EL (cell line): ENCODE data around the gene CCDC150.
A peak's percentile ranks its signal among the peaks of the same experiment; 100 is the strongest.
"Not testable (repeated sequence)": the region's sequence is repeated elsewhere in the genome, so short reads cannot be mapped to it uniquely, and the experiment has no call there.

Experiments
- DNase-seq: peaks from one replicate; pipeline ENCODE4 v3.0.0-alpha.2; 2016

The CCDC150 gene

DNA sequence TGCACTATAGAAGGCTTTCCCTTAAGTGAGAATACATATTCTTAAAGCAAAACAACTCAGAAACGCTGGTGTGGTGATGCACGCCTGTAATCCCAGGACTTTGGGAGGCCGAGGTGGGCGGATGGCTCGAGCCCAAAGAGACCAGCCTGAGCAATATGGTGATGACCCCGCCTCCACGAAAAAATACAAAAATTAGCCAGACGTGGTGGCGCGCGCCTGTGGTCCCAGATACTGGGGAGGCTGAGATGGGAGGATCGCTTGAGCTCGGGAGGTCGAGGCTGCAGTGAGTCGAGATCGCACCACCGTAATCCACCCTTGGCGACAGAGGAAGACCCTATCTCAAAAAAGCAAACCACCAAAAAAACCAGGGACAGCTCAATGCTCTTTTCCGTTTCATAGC is 750 bp upstream of the CCDC150 start:
- DNase-seq: no peak

DNA sequence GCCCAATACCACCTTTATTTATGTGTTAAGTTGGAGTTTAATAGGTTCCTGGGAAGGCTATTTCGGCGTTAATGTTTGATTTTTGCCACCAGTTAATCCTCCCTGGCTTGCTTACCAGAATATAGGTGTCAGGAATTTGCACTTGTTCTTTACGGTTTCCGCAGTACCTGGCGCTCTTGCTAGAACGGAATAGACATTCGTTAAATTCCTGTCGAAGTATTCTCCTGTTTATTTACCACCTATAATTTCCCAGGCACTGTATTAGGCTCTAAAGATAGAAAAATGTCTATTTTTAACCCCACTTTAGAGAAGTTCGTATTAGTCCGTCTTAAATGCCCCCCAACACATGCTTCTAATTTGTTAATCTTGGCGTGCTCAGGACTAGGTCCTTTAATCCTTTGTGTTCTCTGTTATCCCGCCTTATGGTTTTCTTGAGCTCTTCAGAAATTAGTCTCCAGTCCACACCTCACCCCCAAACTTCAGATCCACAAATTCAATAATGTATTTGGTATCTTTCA is 575 bp downstream of the CCDC150 start:
- peak; percentile 4 for DNase-seq

DNA sequence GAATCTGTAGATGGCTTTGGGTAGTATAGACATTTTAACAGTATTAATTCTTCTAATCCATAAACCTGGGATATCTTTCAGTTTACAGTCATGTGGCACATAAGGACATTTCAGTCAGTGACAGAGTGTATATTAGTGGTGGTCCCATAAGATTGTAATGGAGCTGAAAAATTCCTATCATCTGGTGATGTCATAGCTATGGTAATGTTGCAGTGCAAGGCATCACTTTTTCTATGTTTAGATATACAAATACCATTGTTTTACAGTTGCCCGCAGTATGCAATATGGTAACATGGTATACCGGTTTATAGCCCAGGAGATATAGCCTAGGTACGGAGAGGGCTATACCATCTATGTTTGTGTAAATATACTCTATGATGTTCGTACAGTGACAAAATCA is 9.7 kb downstream of the CCDC150 start:
- DNase-seq: no peak

DNA sequence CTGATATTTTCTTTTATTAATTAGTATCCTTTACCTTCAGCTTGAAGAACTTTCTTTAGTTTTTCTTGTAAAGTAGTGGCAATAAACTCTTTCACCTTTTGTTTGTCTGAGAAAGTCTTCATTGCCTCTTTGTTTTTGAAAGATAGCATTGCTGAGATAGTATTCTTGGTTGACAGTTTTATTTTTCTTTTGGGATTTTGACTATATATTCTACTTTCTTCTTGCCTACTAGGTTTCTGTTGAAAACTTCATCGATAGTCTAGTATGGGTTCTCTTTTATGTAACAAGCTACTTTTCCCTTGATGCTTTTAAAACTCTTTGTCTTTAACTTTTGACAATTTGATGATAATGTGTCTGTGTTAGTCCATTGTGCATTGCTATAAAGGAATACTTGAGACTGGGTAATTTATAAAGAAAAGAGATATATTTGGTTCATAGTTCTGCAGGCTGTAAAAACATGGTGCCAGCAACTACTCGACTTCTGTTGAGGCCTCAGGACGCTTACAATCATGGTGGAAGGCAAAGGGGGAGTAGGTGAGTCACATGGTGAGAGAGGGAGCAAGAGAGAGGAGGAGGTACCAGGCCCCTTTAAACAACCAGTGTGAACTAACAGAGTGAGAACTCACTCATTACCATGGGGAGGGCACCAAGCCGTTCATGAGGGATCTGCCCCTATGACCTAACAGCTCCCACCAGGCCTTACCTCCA is 12.0 kb downstream of the CCDC150 start:
- DNase-seq: no peak

DNA sequence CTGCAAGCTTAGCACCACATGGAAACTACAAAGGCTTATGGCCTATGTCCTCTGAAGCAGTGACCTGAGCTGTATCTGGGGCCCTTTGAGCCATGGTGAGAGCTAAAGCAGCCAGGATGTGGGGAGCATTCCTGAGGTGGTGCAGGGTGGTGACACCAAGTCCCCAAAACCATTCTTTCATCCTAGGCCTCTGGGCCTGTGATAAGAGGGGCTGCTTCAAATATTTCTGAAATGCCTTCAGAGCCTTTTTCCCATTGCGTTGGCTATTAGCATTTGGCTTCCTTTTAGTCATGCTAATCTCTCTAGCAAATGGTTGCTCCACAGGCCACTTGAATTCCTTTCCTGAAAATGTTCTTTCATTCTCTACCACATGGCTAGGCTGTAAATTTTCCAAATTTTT is 13.4 kb downstream of the CCDC150 start:
- no peak for DNase-seq

DNA sequence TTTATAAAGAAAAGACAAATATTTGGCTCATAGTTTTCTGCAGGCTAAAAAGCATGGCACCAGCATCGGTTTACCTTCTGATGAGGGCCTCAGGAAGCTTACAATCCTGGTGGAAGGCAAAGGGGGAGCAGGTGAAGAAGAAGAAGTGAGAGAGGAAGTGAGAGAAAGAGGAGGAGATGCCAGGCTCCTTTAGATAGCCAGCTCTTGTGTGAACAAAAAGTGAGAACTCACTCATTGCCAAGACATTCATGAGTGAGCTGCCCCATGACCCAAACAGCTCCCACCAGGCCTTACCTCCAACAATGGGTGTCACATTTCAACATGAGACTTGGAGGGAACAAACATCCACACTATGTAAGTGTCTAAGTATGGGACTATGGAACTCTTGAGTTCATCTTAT is 14.3 kb downstream of the CCDC150 start:
- DNase-seq: no peak

DNA sequence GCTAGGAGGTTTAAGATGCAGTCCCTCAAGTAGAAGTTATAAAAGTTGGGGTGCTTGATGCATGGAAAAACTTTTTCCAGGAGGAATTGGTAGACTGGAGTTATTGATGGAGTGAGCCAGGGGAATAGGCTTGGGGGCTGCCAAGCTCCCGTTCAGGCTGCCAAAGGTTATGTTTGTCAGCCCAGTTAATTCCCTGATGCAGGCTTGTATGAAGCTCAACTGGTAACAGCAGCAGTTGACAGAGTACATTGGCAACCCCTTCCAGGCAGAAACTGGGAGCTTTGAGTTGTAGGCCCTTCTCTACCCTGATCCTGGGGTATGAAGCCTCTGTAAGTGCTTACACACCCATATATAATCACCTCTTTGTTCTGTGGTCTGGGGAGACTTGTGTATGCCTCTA is 16.2 kb downstream of the CCDC150 start:
- no peak for DNase-seq

DNA sequence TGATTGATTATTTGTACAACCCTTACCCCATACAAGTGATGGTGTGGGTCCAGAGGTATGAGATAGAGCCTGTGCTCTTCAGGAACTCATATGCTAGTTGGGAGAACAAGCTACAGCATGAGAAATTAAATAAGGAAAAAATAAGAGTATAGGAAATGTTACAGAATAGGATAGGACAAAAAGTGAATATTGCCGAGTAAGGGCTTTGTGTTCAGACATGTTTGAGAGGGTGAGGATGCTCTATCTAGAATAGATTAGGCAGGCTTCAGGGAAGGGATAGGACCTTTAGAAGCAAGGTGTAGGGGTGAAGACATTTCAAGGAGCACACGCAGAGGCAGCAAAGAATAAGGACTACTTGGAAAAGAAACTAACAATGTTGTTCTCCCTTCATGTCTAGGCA is 17.8 kb downstream of the CCDC150 start:
- DNase-seq: no peak

DNA sequence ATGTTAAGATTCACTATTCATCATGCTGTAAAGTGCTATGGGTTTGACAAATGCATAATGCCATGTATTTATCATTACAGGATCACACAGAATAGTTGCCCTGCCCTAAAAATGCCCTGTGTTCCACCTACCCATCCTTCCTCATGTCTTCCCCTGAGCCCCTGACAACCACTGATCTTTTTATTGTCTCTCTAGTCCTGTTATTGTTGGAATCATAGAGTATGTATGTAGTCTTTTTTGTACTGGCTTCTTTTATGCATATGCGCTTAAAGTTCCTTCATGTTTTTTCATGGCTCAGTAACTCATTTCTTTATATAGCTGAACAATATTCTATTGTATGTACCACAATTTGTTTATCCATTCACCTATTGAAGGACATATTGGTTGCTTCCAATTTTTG is 20.3 kb downstream of the CCDC150 start:
- no peak for DNase-seq

DNA sequence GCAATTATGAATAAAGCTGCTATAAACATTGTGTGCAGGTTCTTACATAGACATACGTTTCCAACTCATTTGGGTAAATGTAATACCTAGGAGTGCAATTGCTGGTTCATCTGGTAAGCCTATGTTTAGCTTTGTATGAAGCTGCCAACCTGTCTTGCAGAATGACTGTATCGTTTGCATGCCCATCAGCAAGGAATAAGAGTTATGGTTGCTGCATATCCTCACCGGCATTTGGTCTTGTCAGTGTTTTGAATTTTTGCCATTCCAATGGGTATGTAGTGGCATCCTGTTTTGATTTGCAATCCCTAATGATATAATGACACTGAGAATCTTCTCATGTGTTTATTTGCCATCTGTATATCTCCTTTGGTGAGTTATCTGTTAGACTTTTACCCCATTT is 20.7 kb downstream of the CCDC150 start:
- peak; percentile 88 for DNase-seq

DNA sequence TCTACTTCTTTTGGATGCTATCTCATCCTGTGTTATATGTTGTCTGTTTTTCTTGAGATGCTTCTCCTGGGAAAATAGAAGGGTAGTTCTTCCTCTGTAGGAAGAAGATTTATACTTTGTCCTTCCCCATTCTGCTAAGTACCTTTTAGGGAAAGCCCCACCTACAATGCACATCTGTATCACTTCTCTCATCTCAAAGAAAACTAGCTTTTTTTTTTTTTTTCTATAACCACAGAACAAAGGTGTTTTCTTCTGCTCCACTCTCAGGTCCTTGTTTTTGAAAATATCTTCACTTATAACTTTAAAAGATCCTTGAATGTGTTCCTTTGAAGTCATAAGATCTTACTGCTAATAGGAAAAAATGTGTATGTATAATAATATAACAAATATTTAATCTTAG is 30.8 kb downstream of the CCDC150 start:
- DNase-seq: no peak

DNA sequence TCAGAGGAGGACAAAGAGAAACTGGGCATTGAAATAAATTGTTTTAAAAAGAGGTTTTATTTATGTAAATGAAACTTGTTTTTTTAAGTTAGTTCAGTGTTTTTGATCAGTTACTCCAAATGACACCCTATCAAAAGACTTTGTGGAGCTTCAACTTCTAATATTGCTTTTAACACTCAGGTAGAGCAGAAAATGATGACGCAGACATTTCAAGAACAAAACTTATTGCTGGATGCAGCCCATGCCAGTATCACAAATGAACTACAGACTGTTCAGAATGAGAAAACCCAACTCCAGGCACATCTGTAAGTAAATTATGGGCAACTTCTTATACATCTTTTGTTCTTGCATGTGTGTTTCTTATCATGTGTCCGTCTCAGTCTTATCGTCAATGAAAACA is 36.4 kb downstream of the CCDC150 start:
- no peak for DNase-seq

DNA sequence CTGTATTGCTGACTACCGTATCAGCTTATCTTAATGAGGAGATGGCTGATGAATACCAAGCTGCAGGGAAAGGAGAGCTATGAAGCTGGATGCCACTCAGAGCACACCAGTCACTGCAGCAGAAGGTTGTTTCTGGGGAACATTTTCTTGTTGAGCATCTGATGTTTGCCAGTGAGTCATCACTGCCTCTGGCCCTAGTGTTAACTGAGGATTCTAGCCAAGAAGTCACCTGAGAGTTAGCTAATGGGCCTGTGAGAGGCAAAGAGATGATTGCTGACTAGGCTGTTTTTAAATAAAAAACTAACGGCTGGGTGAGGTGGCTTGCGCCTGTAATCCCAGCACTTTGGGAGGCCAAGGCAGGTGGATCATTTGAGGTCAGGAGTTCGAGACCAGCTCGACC is 37.9 kb downstream of the CCDC150 start:
- peak; percentile 45 for DNase-seq

DNA sequence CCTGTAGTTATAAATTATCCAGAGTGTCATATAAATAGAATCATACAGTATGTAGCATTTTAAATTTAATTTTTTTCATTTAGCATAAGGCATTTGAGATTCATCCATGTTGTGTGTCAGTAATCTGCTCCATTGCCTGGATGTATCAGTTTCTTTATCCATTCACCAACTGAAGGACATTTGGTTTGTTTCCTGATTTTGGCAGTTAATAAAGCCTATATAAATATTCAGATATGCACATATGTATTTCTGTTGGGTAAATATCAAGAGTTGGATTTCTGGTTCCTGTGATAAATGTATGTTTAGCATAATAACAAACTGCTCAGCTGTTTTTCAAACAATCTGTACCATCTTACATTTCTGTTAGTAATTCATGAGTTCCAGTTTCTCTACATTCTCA is 39.9 kb downstream of the CCDC150 start:
- no peak for DNase-seq

DNA sequence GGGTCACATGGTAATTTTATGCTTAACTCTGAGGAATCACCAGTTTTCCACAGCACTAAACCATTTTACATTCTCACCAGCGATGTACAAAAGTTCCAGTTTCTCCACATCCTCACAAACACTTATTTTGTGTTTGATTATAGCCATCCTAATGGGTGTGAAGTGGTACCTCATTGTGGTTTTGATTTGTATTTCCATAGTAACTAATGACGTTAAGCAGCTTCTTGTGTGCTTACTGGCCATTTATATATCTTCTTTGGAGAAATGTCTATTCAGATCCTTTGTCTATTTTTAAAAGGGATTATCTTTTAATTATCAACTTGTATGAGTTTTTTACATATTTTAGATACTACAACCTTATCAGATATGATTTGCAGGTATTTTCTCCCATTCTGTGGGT is 42.0 kb downstream of the CCDC150 start:
- no peak for DNase-seq

DNA sequence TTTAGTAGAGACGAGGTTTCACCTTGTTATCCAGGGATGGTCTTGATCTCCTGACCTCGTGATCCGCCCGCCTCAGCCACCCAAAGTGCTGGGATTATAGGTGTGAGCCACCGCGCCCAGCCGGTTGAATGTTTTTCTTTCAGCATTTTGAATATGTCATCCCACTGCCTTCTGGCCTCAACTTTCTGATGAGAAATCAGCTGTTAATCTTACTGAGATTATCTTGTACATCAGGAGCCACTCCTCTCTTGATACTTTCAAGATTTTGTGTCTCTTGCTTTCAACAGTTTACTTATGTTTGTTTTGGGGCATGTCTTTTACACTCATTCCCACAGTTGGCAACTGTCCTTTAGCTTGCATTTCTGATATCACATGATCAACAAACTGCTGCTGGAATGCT is 46.3 kb downstream of the CCDC150 start:
- no peak for DNase-seq

DNA sequence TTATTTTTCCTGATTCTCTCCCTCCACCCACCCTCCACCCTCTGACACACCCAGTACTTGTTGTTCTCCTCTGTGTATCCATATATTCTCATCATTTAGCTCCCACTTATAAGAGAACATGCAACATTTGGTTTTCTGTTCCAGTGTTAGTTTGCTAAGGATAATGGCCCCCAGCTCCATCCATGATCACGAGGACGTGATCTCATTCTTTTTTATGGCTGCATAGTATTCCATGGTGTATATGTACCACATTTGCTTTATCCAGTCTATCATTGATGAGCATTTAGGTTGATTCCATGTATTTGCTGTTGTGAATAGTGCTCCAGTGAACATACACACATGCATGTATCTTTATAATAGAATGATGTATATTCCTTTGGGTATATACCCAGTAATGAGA is 47.2 kb downstream of the CCDC150 start:
- DNase-seq: not testable (repeated sequence)

DNA sequence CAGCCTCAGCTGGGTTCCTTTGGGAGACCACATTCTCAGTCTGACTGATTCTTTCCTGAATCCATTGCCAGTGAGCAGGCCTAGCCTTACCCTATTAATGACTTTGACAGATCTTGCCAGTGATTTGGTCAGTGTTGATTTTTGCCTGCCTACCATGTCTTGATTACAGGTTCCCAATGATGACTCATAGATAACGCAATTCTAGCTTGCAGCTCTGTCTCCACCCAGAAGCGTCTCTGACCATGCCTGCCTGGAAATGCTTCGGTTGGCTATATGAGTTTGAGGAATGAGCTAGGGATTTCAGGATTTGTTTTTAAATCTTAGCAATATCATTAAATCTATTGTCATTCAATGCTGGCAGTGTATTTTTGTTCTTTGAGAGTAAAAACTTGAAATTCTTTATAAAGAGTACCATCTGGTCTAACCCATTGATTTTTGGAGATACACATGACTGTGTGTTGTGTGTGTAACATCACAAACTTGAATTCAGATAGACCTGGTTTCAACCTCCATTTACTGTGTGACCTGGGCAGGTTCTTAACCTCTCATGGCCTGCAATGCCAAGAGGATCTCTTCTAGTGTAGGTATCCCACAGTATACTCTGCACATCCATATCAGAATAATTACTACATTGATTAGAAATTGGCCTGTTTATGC is 57.0 kb downstream of the CCDC150 start:
- peak; percentile 67 for DNase-seq

DNA sequence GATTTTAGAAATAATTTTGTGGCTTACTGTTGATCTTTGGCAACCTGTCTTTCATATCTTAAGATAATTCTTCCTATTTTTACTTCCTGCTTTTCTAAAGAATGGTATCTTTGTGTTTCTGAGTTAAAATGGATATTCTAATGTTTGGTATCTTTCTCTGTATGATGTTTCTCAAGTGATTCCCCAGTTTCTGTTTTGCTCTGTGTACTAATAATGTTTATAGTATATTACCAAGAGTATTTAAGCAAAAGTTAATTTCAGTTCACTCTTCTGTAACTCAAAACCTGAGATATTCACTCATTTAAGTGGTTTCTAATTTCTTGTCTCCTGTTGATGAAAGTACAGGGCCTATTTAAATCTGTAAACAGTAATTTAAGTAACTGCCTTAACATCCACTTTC is 58.3 kb downstream of the CCDC150 start:
- DNase-seq: no peak

DNA sequence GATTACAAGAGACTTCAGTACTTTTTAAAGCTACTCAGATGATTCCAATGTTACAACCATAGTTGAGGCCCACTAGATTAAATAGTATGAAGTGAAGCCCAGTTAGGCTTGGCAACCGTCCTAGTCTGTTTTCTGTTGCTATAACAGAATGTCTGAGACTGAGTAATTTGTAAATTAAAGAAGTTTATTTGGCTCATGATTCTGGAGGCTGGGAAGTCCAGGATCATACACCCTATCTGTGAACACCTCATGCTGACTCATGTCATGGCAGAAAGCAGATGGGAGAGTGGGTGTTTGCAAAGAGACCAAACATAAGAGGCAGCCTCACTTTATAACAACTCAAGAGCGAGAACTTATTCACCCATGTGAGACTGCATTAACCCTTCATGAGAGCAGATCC is 63.1 kb downstream of the CCDC150 start:
- peak; percentile 63 for DNase-seq

DNA sequence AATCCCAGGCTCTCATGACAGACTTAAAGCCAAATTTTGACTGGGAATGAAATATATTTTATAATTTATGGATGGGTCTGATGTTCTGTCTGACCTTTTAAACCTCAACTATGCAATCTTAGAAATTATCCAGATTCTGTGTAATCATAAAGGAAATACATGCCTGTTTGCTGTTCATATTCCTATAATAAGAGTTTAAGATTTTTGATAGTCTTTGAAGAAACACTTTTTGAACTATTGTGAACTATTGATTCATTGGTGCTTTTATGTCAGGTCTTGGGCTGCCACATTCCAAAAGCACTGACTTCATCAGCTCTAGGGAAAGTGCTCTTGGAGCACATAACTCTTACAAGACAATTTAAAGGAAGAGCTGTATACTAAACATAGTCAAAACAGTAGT is 64.2 kb downstream of the CCDC150 start:
- peak; percentile 69 for DNase-seq

DNA sequence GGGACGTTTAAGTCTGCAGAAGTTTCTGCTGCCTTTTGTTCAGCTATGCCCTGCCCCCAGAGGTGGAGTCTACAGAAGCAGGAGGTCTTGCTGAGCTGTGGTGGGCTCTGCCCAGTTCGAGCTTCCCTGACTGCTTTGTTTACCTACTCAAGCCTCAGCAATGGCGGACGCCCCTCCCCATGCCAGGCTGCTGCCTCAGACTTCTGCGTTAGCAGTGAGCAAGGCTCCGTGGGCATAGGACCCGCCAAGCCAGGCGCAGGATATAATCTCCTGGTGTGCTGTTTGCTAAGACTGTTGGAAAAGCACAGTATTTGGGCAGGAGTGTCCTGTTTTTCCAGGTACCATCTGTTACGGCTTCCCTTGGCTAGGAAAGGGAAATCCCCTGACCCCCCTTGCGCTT is 70.5 kb downstream of the CCDC150 start:
- not testable (repeated sequence) for DNase-seq

DNA sequence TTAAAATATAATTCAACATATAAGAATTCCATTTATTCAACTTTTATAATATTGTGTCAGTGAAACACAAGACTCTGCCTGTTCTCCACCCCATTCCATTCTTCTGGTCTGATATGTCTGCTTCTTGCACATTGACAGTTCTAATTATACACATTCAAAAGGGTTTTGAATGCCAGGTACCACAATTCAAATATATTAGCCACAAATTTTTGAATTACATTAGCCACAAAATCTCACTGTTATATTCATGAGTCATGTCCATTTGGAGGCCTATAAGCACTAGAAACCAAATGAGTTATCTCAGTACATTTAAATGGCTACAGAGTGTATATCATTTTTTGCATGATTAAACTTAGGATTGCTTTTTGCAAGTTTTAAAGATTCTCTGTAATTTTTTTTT is 72.1 kb downstream of the CCDC150 start:
- DNase-seq: no peak

DNA sequence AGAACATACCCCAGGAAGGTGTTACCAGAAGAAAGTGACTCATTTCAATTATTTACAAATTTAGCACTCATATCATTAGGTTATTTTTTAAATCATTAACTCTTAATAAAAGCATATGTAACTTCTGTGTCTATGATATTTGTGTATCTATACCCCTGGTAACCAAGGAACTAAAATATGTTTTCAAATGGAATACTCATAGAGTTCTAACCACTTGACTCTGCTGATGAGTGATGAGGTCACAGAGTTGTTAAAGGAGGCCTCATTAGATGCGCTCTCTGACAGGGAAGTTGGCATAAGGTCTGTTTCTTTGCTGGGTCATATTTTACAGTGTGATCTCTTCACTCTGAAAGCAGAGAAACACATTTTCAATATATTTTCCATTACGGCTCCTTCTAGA is 73.4 kb downstream of the CCDC150 start:
- no peak for DNase-seq
